ENCODE results near the gene ARHGEF3.
A peak's percentile ranks its signal among the peaks of the same experiment; 100 is the strongest.
"Not testable (repeated sequence)": the region's sequence is repeated elsewhere in the genome, so short reads cannot be mapped to it uniquely, and the experiment has no call there.

ARHGEF3 gene

GRCh38 chr3:56772952-56773938 is 28.5 kb downstream of the ARHGEF3 start:
- no peak for DNase-seq (ENCODE audit: low spot score)

- DNase-seq (ENCODE audit: low spot score), result no peak
Measured at GRCh38 chr3:56771376-56771775, 30.4 kb downstream of the ARHGEF3 start.

- no peak for DNase-seq (ENCODE audit: low spot score)
Measured at GRCh38 chr3:56769116-56769707, 32.5 kb downstream of the ARHGEF3 start.

GRCh38 chr3:56764904-56765547 is 36.7 kb downstream of the ARHGEF3 start:
- no peak for DNase-seq (ENCODE audit: low spot score)

- DNase-seq (ENCODE audit: low spot score), result no peak
Measured at GRCh38 chr3:56764184-56764583, 37.6 kb downstream of the ARHGEF3 start.

- DNase-seq (ENCODE audit: low spot score), result no peak
Measured at GRCh38 chr3:56763233-56763632, 38.5 kb downstream of the ARHGEF3 start.

GRCh38 chr3:56762718-56763117 is 39.0 kb downstream of the ARHGEF3 start:
- DNase-seq (ENCODE audit: low spot score), result no peak

GRCh38 chr3:56761887-56762651 is 39.7 kb downstream of the ARHGEF3 start:
- DNase-seq (ENCODE audit: low spot score), result no peak

- DNase-seq (ENCODE audit: low spot score), result no peak
Measured at GRCh38 chr3:56761023-56761422, 40.7 kb downstream of the ARHGEF3 start.

- no peak for DNase-seq (ENCODE audit: low spot score)
Measured at GRCh38 chr3:56759532-56759931, 42.2 kb downstream of the ARHGEF3 start.

GRCh38 chr3:56758539-56758981 is 43.2 kb downstream of the ARHGEF3 start:
- DNase-seq (ENCODE audit: low spot score), result peak; percentile 46

- not testable (repeated sequence) for DNase-seq (ENCODE audit: low spot score)
Measured at GRCh38 chr3:56758042-56758441, 43.7 kb downstream of the ARHGEF3 start.

GRCh38 chr3:56754741-56755417 is 46.9 kb downstream of the ARHGEF3 start:
- DNase-seq (ENCODE audit: low spot score), result no peak

- DNase-seq (ENCODE audit: low spot score), result no peak
Measured at GRCh38 chr3:56753206-56753820, 48.4 kb downstream of the ARHGEF3 start.

GRCh38 chr3:56751056-56751707 is 50.6 kb downstream of the ARHGEF3 start:
- no peak for DNase-seq (ENCODE audit: low spot score)

- DNase-seq (ENCODE audit: low spot score), result no peak
Measured at GRCh38 chr3:56748663-56749231, 53.0 kb downstream of the ARHGEF3 start.

- DNase-seq (ENCODE audit: low spot score), result no peak
Measured at GRCh38 chr3:56747150-56747549, 54.6 kb downstream of the ARHGEF3 start.

- no peak for DNase-seq (ENCODE audit: low spot score)
Measured at GRCh38 chr3:56744016-56744415, 57.7 kb downstream of the ARHGEF3 start.

- DNase-seq (ENCODE audit: low spot score), result no peak
Measured at GRCh38 chr3:56742887-56743286, 58.9 kb downstream of the ARHGEF3 start.

GRCh38 chr3:56739036-56739435 is 62.7 kb downstream of the ARHGEF3 start:
- DNase-seq (ENCODE audit: low spot score), result no peak
